GM12878 (cell line): ENCODE results near the gene IGLL5. TPM values are rescaled to one million over a fixed set of nuclear protein-coding genes. Genes with fewer than 3 reads are reported as not detected.
A peak's percentile ranks its signal among the peaks of the same experiment; 100 is the strongest.

Experiments used
- ATAC-seq: fragments of 200-7000 bp; cut with Tn5 transposase; 3 replicates; pipeline ENCODE4 v1.9.1; 2020; ENCODE audit warnings: mild to moderate bottlenecking, moderate library complexity
- BruUV-seq: library from RNA; stranded (reverse); fragments of 400-500 nt; replicated peaks from 2 replicates; lab custom pipeline; 2021; lab: Mats Ljungman, UMichigan
- CTCF ChIA-PET: fragments of 300-600 bp; sonication (Branson Sonifier 250); formaldehyde crosslinking; extraction: SDS; loops from one replicate; lab custom pipeline; 2021; ENCODE audit warnings: inconsistent platforms; lab: Yijun Ruan, JAX
- POLR2A ChIA-PET: fragments of 350-600 bp; formaldehyde crosslinking; extraction: SDS; loops from one replicate; lab custom pipeline; 2021; ENCODE audit warnings: inconsistent platforms; lab: Charles Lee
- RAD21 ChIA-PET: fragments of 300-600 bp; sonication (Branson Sonifier 250); formaldehyde crosslinking; loops from one replicate; lab custom pipeline; 2023; ENCODE audit warnings: antibody characterized with exemption; ENCODE audit not compliant: unreplicated experiment; lab: Charles Lee
- SMC1A ChIA-PET: fragments of 300-600 bp; sonication (Branson Sonifier 250); formaldehyde crosslinking; loops from one replicate; lab custom pipeline; 2023; ENCODE audit not compliant: unreplicated experiment, uncharacterized antibody; lab: Charles Lee
- DNase-seq: peaks from one replicate; pipeline ENCODE4 v3.0.0-alpha.2; 2011; ENCODE audit warnings: low read depth, low spot score
- FAIRE-seq: peaks from 3 replicates; lab custom pipeline; 2011; peaks lifted over from hg19 to GRCh38; lab: Jason Lieb, UNC
- H2AFZ ChIP-seq: 2 replicates; pipeline ENCODE4 v1.6.0; 2011; ENCODE audit warnings: low read depth, low read length, control low read depth; ENCODE audit not compliant: control insufficient read depth
- H3K27ac ChIP-seq: 2 replicates; pipeline ENCODE4 v1.5.1; 2011; ENCODE audit warnings: control low read depth; ENCODE audit not compliant: control insufficient read depth, insufficient read depth
- H3K27me3 ChIP-seq, 2 experiments: replicated peaks in 1 of 2; 2 replicates each; pipeline versions ENCODE4 v1.6.0 to v1.6.1; 2011; ENCODE audit warnings: low read length in 1 of 2; ENCODE audit not compliant: control insufficient read depth in 2 of 2, insufficient read depth in 2 of 2
- H3K36me3 ChIP-seq, 2 experiments: 2 replicates each; pipeline ENCODE4 v1.5.1; 2011; ENCODE audit warnings: low read length in 1 of 2; ENCODE audit not compliant: control insufficient read depth in 2 of 2, insufficient read depth in 2 of 2
- H3K4me1 ChIP-seq: 2 replicates; pipeline ENCODE4 v1.6.1; 2011; ENCODE audit warnings: mild to moderate bottlenecking, low read length, moderate library complexity, mixed read lengths; ENCODE audit not compliant: control insufficient read depth, insufficient read depth
- H3K4me2 ChIP-seq: 2 replicates; pipeline ENCODE4 v1.6.0; 2011; ENCODE audit warnings: control low read depth; ENCODE audit not compliant: control insufficient read depth, insufficient read depth
- H3K4me3 ChIP-seq: fragments of 200-600 bp; sonication (generic); 2 replicates; pipeline ENCODE4 v1.5.1; 2016
- H3K79me2 ChIP-seq: 2 replicates; pipeline ENCODE4 v1.6.0; 2011; ENCODE audit warnings: low read length; ENCODE audit not compliant: control insufficient read depth, insufficient read depth
- H3K9ac ChIP-seq: 2 replicates; pipeline ENCODE4 v1.8.0; 2011; ENCODE audit warnings: low read length, control low read depth, mixed read lengths; ENCODE audit not compliant: control insufficient read depth, insufficient read depth
- H3K9me3 ChIP-seq: replicated peaks from 3 replicates; pipeline ENCODE4 v1.5.1; 2011; ENCODE audit warnings: mild to moderate bottlenecking, low read length; ENCODE audit not compliant: control insufficient read depth, insufficient read depth
- H4K20me1 ChIP-seq: 2 replicates; pipeline ENCODE4 v1.6.0; 2011; ENCODE audit not compliant: control insufficient read depth, insufficient read depth
- ATF3 ChIP-seq: IDR thresholded peaks from 2 replicates; pipeline ENCODE4 v1.6.1; 2011; ENCODE audit warnings: low read depth, mild to moderate bottlenecking, low read length, moderate library complexity, borderline replicate concordance; ENCODE audit errors: extremely low read depth
- BHLHE40 ChIP-seq, 2 experiments: fragments of 450-650 bp in 1 of 2; IDR thresholded peaks; 2 replicates each; pipeline ENCODE4 v1.6.1; 2011 to 2017; ENCODE audit warnings: low read depth in 2 of 2, borderline replicate concordance in 1 of 2, improper control_type of control experiment in 1 of 2, low read length in 1 of 2, mild to moderate bottlenecking in 1 of 2
- CTCF ChIP-seq, 3 experiments: IDR thresholded peaks in 2 of 3; conservative IDR thresholded peaks in 1 of 3; 2 replicates each; pipeline ENCODE4 v1.5.1; 2011; ENCODE audit warnings: low read depth in 3 of 3, low read length in 3 of 3, mild to moderate bottlenecking in 3 of 3, control low read depth in 2 of 3, moderate library complexity in 2 of 3, inconsistent platforms in 1 of 3, mixed read lengths in 1 of 3; ENCODE audit not compliant: control insufficient read depth in 2 of 3, insufficient read depth in 1 of 3; ENCODE audit errors: extremely low read depth in 1 of 3
- FOXM1 ChIP-seq: IDR thresholded peaks from 2 replicates; pipeline ENCODE4 v1.6.1; 2012; ENCODE audit warnings: low read depth, mild to moderate bottlenecking, inconsistent platforms, low read length, moderate library complexity
- IKZF2 ChIP-seq, 2 experiments: fragments of 450-650 bp; IDR thresholded peaks; 2 replicates each; pipeline ENCODE4 v1.6.1; 2017; ENCODE audit warnings: mild to moderate bottlenecking in 2 of 2, moderate library complexity in 2 of 2
- MEF2A ChIP-seq: IDR thresholded peaks from 2 replicates; pipeline ENCODE4 v1.6.1; 2011; ENCODE audit warnings: low read depth, mild to moderate bottlenecking, low read length, moderate library complexity; ENCODE audit not compliant: insufficient read depth
- PKNOX1 ChIP-seq: fragments of 450-650 bp; IDR thresholded peaks from 2 replicates; pipeline ENCODE4 v1.6.1; 2016; ENCODE audit warnings: mild to moderate bottlenecking
- SMAD5 ChIP-seq: IDR thresholded peaks from 2 replicates; pipeline ENCODE4 v1.6.1; 2016; ENCODE audit warnings: antibody characterized with exemption, low read depth
- SMC3 ChIP-seq: IDR thresholded peaks from 2 replicates; pipeline ENCODE4 v1.6.1; 2011; ENCODE audit warnings: low read length, improper control_type of control experiment, borderline replicate concordance
- STAT3 ChIP-seq: IDR thresholded peaks from 2 replicates; pipeline ENCODE4 v1.6.1; 2011; ENCODE audit warnings: low read depth, low read length, improper control_type of control experiment
- ZBED1 ChIP-seq: IDR thresholded peaks from 2 replicates; pipeline ENCODE4 v1.6.1; 2016; ENCODE audit warnings: borderline replicate concordance
- ZNF687 ChIP-seq: fragments of 450-650 bp; IDR thresholded peaks from 2 replicates; pipeline ENCODE4 v1.6.1; 2017; ENCODE audit warnings: mild to moderate bottlenecking, moderate library complexity
- WGBS: methylation state at CpG from one replicate; pipeline ENCODE4 v1.1.6; 2016; ENCODE audit warnings: low lambda C conversion rate; ENCODE audit not compliant: insufficient replicate concordance, insufficient coverage; ENCODE audit errors: missing lambda C conversion rate; 5-methylcytosine and 5-hydroxymethylcytosine counted together
- in situ Hi-C: fragments of 300-500 bp; cut with MboI; formaldehyde crosslinking; loops from 9 replicates; pipeline ENCODE4 v1.14.3; 2018; ENCODE audit warnings: mixed read lengths
- intact Hi-C: fragments of 100-400 bp; cut with micrococcal nuclease; formaldehyde crosslinking; loops from one replicate; pipeline ENCODE4 v1.14.2; 2022; ENCODE audit not compliant: unreplicated experiment
- polyA plus RNA-seq, 11 experiments: library from polyadenylated mRNA; depleted of rRNA in 4 of 11; unstranded in 6 of 11; stranded (reverse) in 5 of 11; fragments of >200 nt; fragmentation: Nextera tagmentation in 4 of 11; fragmentation: Illumina TruSeq in 1 of 11; extraction: Ambion mirVana in 4 of 11; extraction: Trizol in 1 of 11; gene quantifications; 1 replicate in 1 of 11; 2 replicates in 10 of 11; pipeline versions ENCODE4 v1.2.1 to v1.2.3, GENCODE V29; 2011 to 2016; ENCODE audit warnings: inconsistent platforms in 2 of 11, missing spikeins in 2 of 11, low read depth in 1 of 11
- total RNA-seq, 4 experiments: library from RNA; depleted of rRNA in 3 of 4; stranded (reverse); fragments of >200 nt in 3 of 4; fragmentation: Illumina TruSeq in 1 of 4; extraction: Trizol in 1 of 4; gene quantifications; 2 replicates each; pipeline versions ENCODE4 v1.2.1 to v1.2.3, GENCODE V29; 2013 to 2021

Gene IGLL5
- total and polyA plus RNA-seq, 10 of the 15 experiments (the other 5 are each of a cell fraction or from before 2014, with no cell fraction given): not detected

- FAIRE-seq (no peak), DNase-seq (no peak), ATAC-seq (peak; percentile 95)
- 26% methylated on average over 5 of the region's 5 CpGs for WGBS
- TSS peak; percentile 90 for BruUV-seq
- TF ChIP-seq FOXM1: no peak
- TF ChIP-seq MEF2A: no peak
- TF ChIP-seq BHLHE40 (IDR thresholded peaks at IDR 0.05; ENCODE audit: borderline replicate concordance in 1 of 2, low read depth in 2 of 2, low read length in 1 of 2): no peak
- TF ChIP-seq ZNF687: peak; percentile 19; the same call in 1 of the 2 replicates
- TF ChIP-seq ZBED1: no peak
- no peak for TF ChIP-seq SMAD5
- TF ChIP-seq ATF3: no peak
- TF ChIP-seq STAT3: no peak
- peak in 1 of 2 experiments; percentile 8; a peak in 2 of 4 replicates for TF ChIP-seq IKZF2 (IDR thresholded peaks at IDR 0.05)
- peak; percentile 27 to 70 (median 60); a peak in 5 of 6 replicates for TF ChIP-seq CTCF (IDR thresholded peaks at IDR 0.05 in 2 of 3, conservative IDR thresholded peaks at IDR 0.05 in 1 of 3; ENCODE audit: control insufficient read depth in 2 of 3, extremely low read depth in 1 of 3, insufficient read depth in 1 of 3, low read depth in 3 of 3, low read length in 3 of 3)
- peak; percentile 64; the same call in 1 of the 2 replicates for TF ChIP-seq PKNOX1
- TF ChIP-seq SMC3: peak; percentile 58; the same call in 1 of the 2 replicates
- CTCF ChIA-PET: interaction anchor here (0.6 to 12.5 kb wide), 21 partner anchors 9 to 288 kb away, joined by 3 to 551 read pairs (median 4); no protein-coding TSS in a partner anchor
- Histone ChIP-seq H3K4me2 (peak overlapping the region; percentile 38), H3K4me1 (no peaks in the 10 kb centered on the region), H3K9me3 (no peaks in the 10 kb centered on the region), H3K36me3 (no peaks in the 10 kb centered on the region), H2AFZ (no peak overlapping the region), H3K27me3 (no peaks in the 10 kb centered on the region), H3K4me3 (no peak overlapping the region), H3K27ac (peak overlapping the region; percentile 73), H3K79me2 (peaks cover 4% of the 10 kb centered on the region), H4K20me1 (no peaks in the 10 kb centered on the region), H3K9ac (peak overlapping the region; percentile 68)
- in situ Hi-C loops: no loop called here
- RAD21 ChIA-PET: interaction anchor here (0.7 to 2.5 kb wide), 15 partner anchors 9 to 135 kb away, joined by 3 to 255 read pairs (median 5); no protein-coding TSS in a partner anchor
- POLR2A ChIA-PET: interaction anchor here (0.7 to 2.1 kb wide), 10 partner anchors 47 to 290 kb away, joined by 3 to 125 read pairs (median 7); partner anchors contain the start of gene RAB36
- intact Hi-C loops: loop anchor here (1.0 to 10.0 kb wide), 3 partner anchors 47 to 289 kb away; partner anchors contain the start of genes RAB36 and RSPH14
- SMC1A ChIA-PET: interaction anchor here (0.7 to 2.4 kb wide), 14 partner anchors 9 to 105 kb away, joined by 3 to 56 read pairs (median 12); no protein-coding TSS in a partner anchor
Observed at GRCh38 chr22:22855617-22856308, 31.9 kb upstream of the IGLL5 start.
